ENCODE results near the gene MECP2. TPM values are rescaled to one million over a fixed set of nuclear protein-coding genes. Genes with fewer than 3 reads are reported as not detected.

MECP2 gene
- total and polyA plus RNA-seq, 2 of the 13 experiments (the other 11 are each of a cell fraction or from before 2014, with no cell fraction given): 7.9 to 18.1 TPM

GRCh38 chrX:154019633-154020528 is 77.6 kb downstream of the MECP2 start, which contains the start of gene IRAK1:
Gene IRAK1, minus strand, starts transcription at chrX:154019902. Its CDS starts 90 bp downstream, at chrX:154019812.
- POLR2A ChIA-PET: interaction anchor here (0.8 to 1.8 kb wide), 5 partner anchors 10 to 92 kb away, joined by 3 to 6 read pairs (median 4); no protein-coding TSS in a partner anchor
- H3K9ac ChIP-seq (ENCODE audit: insufficient read depth, low read depth, low read length): peak within 1 kb of the TSS; percentile 82
- CTCF ChIA-PET (ENCODE audit: low intra/inter-chr PET ratio, low total read pairs): no interaction called here
- no TSS peak for BruUV-seq (replicated peaks)
- no peak within 1 kb of the TSS for H2AFZ ChIP-seq (ENCODE audit: low read length)
- peaks cover 44% of the 10 kb centered on the region for H3K4me1 ChIP-seq (ENCODE audit: insufficient read depth, low read length)
- H3K79me2 ChIP-seq (ENCODE audit: insufficient read depth, low read length): peaks cover 15% of the 10 kb centered on the region
- FAIRE-seq: no peak
- H4K20me1 ChIP-seq (ENCODE audit: insufficient read depth, low read length): no peaks in the 10 kb centered on the region
- peak within 1 kb of the TSS; percentile 69 for H3K27ac ChIP-seq (ENCODE audit: extremely low read length, insufficient read depth, low read length)
- ATAC-seq: peak; percentile 58
- peak within 1 kb of the TSS; percentile 59 to 78 (median 77) for H3K4me3 ChIP-seq (replicated peaks in 1 of 3; ENCODE audit: insufficient read depth in 1 of 3, low read depth in 2 of 3, low read length in 3 of 3)
- in situ Hi-C loops (cut with HindIII; ENCODE audit: extremely low pct_ligation_motif_present, low pct_unique_long_range_greater_than_20kb): no loop called here
- peaks cover 0 to 7% of the 10 kb centered on the region in 2 experiments; a peak in 1 of 5 replicates for H3K36me3 ChIP-seq (replicated peaks in 1 of 2; ENCODE audit: control insufficient read depth in 1 of 2, insufficient read depth in 2 of 2, low read length in 2 of 2)
- H3K4me2 ChIP-seq (ENCODE audit: low read depth, low read length): peak within 1 kb of the TSS; percentile 78
- H3K27me3 ChIP-seq (ENCODE audit: control insufficient read depth in 1 of 2, insufficient read depth in 2 of 2, low read length in 2 of 2): no peaks in the 10 kb centered on the region
- intact Hi-C loops (cut with micrococcal nuclease; ENCODE audit: unreplicated experiment): loop anchor here (2.0 kb wide), 1 partner anchor 37 kb away; no protein-coding TSS in a partner anchor
- no CpG with 5 or more reads among the region's 99 CpGs for WGBS (ENCODE audit: low lambda C conversion rate)
- DNase-seq (ENCODE audit: low spot score): no peak
- H3K9me3 ChIP-seq (ENCODE audit: low read length): no peaks in the 10 kb centered on the region
- TF ChIP-seq ZNF780A (CRISPR knock-in tag; IDR thresholded peaks at IDR 0.05) (no peak), ELF3 (CRISPR knock-in tag; IDR thresholded peaks at IDR 0.05) (0 out of 2 replicates have a peak, but pooled peaks have one; percentile 13), MTERF4 (CRISPR knock-in tag; IDR thresholded peaks at IDR 0.05) (no peak), SIX1 (CRISPR knock-in tag; IDR thresholded peaks at IDR 0.05; ENCODE audit: borderline replicate concordance) (no peak), RBFOX2 (IDR thresholded peaks at IDR 0.05; ENCODE audit: low read depth, low read length) (peak; percentile 37; the same call in 1 of the 2 replicates), ZNF10 (CRISPR knock-in tag; IDR thresholded peaks at IDR 0.05; ENCODE audit: borderline replicate concordance, low read depth) (no peak), ZFP91 (CRISPR knock-in tag; IDR thresholded peaks at IDR 0.05; ENCODE audit: borderline replicate concordance) (0 out of 2 replicates have a peak, but pooled peaks have one; percentile 22), THAP9 (CRISPR knock-in tag; IDR thresholded peaks at IDR 0.05; ENCODE audit: borderline replicate concordance) (no peak), XRCC5 (optimal IDR thresholded peaks at IDR 0.05; ENCODE audit: low read length) (no peak), SCMH1 (CRISPR knock-in tag; IDR thresholded peaks at IDR 0.05; ENCODE audit: borderline replicate concordance) (no peak), ZNF331 (CRISPR knock-in tag; IDR thresholded peaks at IDR 0.05) (no peak), ZFX (CRISPR knock-in tag; IDR thresholded peaks at IDR 0.05; ENCODE audit: low read depth) (peak; percentile 64), ISL2 (CRISPR knock-in tag; IDR thresholded peaks at IDR 0.05) (no peak), SAP130 (CRISPR knock-in tag; IDR thresholded peaks at IDR 0.05; ENCODE audit: low read depth) (peak; percentile 20; the same call in 1 of the 2 replicates), RAD21 (CRISPR knock-in tag; IDR thresholded peaks at IDR 0.05) (peak; percentile 25), GPBP1L1 (CRISPR knock-in tag; IDR thresholded peaks at IDR 0.05) (no peak)
